Neural progenitor cell (in vitro differentiated cells): ENCODE measurements around the gene GALNT2.

Experiments
- CTCF ChIP-seq: fragments of 200-600 bp; sonication (generic); IDR thresholded peaks from 2 replicates; pipeline ENCODE4 v1.5.1; 2017; ENCODE audit warnings: antibody characterized with exemption, mild to moderate bottlenecking
- EZH2 ChIP-seq: fragments of 200-600 bp; sonication (generic); IDR thresholded peaks from 2 replicates; pipeline ENCODE4 v1.6.1; 2017; ENCODE audit warnings: antibody characterized with exemption, mild to moderate bottlenecking, moderate library complexity
- EZH2phosphoT487 ChIP-seq: fragments of 200-600 bp; sonication (generic); IDR thresholded peaks from 2 replicates; pipeline ENCODE4 v1.6.1; 2017; ENCODE audit warnings: antibody characterized with exemption

- no peak for TF ChIP-seq CTCF
- no peak for TF ChIP-seq EZH2
- TF ChIP-seq EZH2phosphoT487: no peak
These were observed 4.5 kb upstream of the GALNT2 start for GRCh38 chr1:230062521-230062920.
